ENCODE measurements around the gene RPRD1A.
"Not testable (repeated sequence)": the region's sequence is repeated elsewhere in the genome, so short reads cannot be mapped to it uniquely, and the experiment has no call there.

The RPRD1A gene

DNA sequence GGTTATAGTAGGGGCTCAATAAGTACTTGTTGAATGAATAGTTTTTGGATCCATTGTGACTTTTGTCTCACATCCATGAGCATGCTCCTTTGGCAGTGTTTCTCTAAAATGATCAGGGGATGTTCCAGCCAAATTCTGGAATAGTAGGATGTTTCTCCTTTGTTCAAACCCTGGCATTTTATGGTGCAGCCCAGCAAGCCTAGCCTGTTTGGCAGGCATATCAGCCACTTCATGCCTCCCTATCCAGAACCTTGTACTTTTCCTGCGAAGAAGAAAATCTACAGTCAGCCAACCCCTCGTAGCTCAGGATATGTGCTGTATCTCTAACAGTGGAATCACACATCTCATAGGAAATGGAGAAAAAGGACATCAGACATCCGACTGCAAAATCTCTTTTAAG, 27.1 kb upstream of the RPRD1A start:
- Mint-ChIP-seq H3K27me3 (peaks cover 4% of the 10 kb centered on the region), H3K27ac (no peak overlapping the region), H3K36me3 (ENCODE audit: low read depth) (no peaks in the 10 kb centered on the region), H3K9me3 (no peaks in the 10 kb centered on the region), H3K4me3 (no peak overlapping the region), H3K4me1 (ENCODE audit: low read depth) (no peaks in the 10 kb centered on the region)
- intact Hi-C loops (cut with micrococcal nuclease), result no loop called here

DNA sequence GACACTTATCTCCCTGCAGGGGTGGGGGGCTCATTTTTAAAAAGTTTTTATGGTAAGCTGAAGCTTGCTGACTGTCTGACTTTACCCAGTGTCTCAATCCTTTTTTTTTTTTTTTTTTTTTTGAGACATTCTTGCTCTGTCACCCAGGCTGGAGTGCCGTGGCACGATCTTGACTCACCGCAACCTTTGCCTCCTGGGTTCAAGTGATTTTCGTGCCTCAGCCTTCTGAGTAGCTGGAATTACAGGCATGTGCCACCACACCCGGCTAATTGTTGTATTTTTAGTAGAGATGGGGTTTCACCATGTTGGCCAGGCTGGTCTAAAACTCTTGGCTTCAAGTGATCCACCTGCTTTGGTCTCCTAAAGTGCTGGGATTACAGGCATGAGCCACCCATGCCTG, 24.8 kb upstream of the RPRD1A start:
- intact Hi-C loops (cut with micrococcal nuclease); H3K27me3 Mint-ChIP-seq; H3K27ac Mint-ChIP-seq; H3K4me3 Mint-ChIP-seq; H3K9me3 Mint-ChIP-seq; H3K4me1 Mint-ChIP-seq (ENCODE audit: low read depth); H3K36me3 Mint-ChIP-seq (ENCODE audit: low read depth): not testable (repeated sequence)

- peaks cover 2% of the 10 kb centered on the region for H3K27me3 Mint-ChIP-seq
- H3K4me1 Mint-ChIP-seq (ENCODE audit: low read depth), result peaks cover under 1% of the 10 kb centered on the region
- no peak overlapping the region for H3K27ac Mint-ChIP-seq
- intact Hi-C loops (cut with micrococcal nuclease), result no loop called here
- no peak overlapping the region for H3K4me3 Mint-ChIP-seq
- no peaks in the 10 kb centered on the region for H3K9me3 Mint-ChIP-seq
- H3K36me3 Mint-ChIP-seq (ENCODE audit: low read depth), result no peaks in the 10 kb centered on the region
These were observed 21.6 kb upstream of the RPRD1A start for GRCh38 chr18:36089001-36089400.

GRCh38 chr18:36088256-36088655, 20.9 kb upstream of the RPRD1A start:
- Mint-ChIP-seq H3K36me3 (ENCODE audit: low read depth) (no peaks in the 10 kb centered on the region), H3K9me3 (no peaks in the 10 kb centered on the region), H3K27me3 (no peaks in the 10 kb centered on the region), H3K4me1 (ENCODE audit: low read depth) (peaks cover 6% of the 10 kb centered on the region), H3K27ac (no peak overlapping the region), H3K4me3 (no peak overlapping the region)
- intact Hi-C loops (cut with micrococcal nuclease), result no loop called here

- intact Hi-C loops (cut with micrococcal nuclease), result no loop called here
- H3K36me3 Mint-ChIP-seq (ENCODE audit: low read depth), result no peaks in the 10 kb centered on the region
- no peak overlapping the region for H3K4me3 Mint-ChIP-seq
- H3K4me1 Mint-ChIP-seq (ENCODE audit: low read depth), result peaks cover 6% of the 10 kb centered on the region
- H3K9me3 Mint-ChIP-seq, result peaks cover 11% of the 10 kb centered on the region
- no peak overlapping the region for H3K27ac Mint-ChIP-seq
- no peaks in the 10 kb centered on the region for H3K27me3 Mint-ChIP-seq
These were observed 18.8 kb upstream of the RPRD1A start for GRCh38 chr18:36086186-36086585.

GRCh38 chr18:36085195-36085594, 17.8 kb upstream of the RPRD1A start:
- Mint-ChIP-seq H3K9me3 (peaks cover 21% of the 10 kb centered on the region), H3K36me3 (ENCODE audit: low read depth) (no peaks in the 10 kb centered on the region), H3K27me3 (no peaks in the 10 kb centered on the region), H3K4me3 (no peak overlapping the region), H3K4me1 (ENCODE audit: low read depth) (peaks cover 6% of the 10 kb centered on the region), H3K27ac (no peak overlapping the region)
- intact Hi-C loops (cut with micrococcal nuclease), result no loop called here

- H3K27me3 Mint-ChIP-seq, result no peaks in the 10 kb centered on the region
- intact Hi-C loops (cut with micrococcal nuclease), result no loop called here
- H3K4me1 Mint-ChIP-seq (ENCODE audit: low read depth), result peaks cover 6% of the 10 kb centered on the region
- H3K9me3 Mint-ChIP-seq, result peaks cover 32% of the 10 kb centered on the region
- H3K36me3 Mint-ChIP-seq (ENCODE audit: low read depth), result no peaks in the 10 kb centered on the region
- H3K4me3 Mint-ChIP-seq, result no peak overlapping the region
- H3K27ac Mint-ChIP-seq, result no peak overlapping the region
These were observed 16.4 kb upstream of the RPRD1A start for GRCh38 chr18:36083729-36084128.

DNA sequence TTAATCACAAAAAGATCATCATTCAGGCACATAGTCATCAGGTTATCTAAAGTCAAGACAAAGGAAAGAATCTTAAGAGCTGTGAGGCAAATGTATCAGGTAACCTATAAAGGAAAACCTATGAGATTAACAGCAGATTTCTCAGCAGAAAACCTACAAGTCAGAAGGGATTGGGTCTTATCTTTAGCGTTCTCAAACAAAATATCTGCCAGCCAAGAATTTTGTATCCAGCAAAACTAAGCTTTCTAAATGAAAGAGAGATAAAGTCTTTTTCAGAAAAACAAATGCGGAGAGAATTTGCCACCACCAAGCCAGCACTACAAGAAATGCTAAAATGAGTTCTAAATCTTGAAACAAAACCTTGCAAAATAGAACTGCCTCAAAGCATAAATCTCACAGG, 13.8 kb upstream of the RPRD1A start:
- not testable (repeated sequence) for H3K4me3 Mint-ChIP-seq

DNA sequence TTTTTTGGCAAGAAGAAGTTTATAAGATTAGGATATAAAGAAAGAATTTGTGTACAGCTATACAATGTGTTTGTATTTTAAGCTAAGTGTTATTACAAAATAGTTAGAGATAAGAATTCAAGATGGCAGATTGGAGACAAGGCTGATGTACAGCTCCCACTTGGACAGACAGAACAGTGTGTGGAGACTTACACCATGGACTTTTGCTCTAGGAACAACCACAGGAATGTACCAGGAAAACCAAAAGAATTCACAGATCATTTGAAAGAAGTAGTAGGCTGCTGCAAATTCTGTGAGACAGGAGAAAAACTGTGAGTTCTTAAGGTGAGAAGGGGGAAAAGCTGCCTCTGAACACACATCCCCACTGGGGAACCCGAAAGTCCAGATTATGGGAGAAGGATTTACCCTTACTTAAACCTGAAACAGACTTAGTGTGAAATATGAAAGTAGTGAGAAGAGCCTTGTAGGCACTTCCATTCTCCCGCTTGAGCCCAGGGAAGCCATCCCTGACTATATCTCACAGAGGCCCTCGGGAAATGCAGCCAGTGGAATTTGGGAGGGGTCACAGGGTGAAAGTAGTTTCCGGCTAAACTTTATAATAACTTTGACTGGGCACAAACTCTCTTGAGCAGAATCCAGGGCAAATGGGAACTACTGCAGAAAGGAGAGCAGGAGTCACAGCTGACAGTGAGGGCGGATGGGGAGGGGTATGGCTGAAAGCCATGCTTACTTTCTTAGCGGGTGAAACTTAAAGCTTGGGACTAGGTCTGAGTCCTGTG, 11.6 kb upstream of the RPRD1A start:
- H3K27ac Mint-ChIP-seq, result no peak overlapping the region
- H3K27me3 Mint-ChIP-seq, result peaks cover 3% of the 10 kb centered on the region
- no peak overlapping the region for H3K4me3 Mint-ChIP-seq
- intact Hi-C loops (cut with micrococcal nuclease), result no loop called here
- H3K9me3 Mint-ChIP-seq, result peaks cover 32% of the 10 kb centered on the region
- H3K36me3 Mint-ChIP-seq (ENCODE audit: low read depth), result no peaks in the 10 kb centered on the region
- peaks cover 11% of the 10 kb centered on the region for H3K4me1 Mint-ChIP-seq (ENCODE audit: low read depth)

More for the DNA sequence above, 13.8 kb upstream of the RPRD1A start:
- H3K27me3 Mint-ChIP-seq; H3K36me3 Mint-ChIP-seq (ENCODE audit: low read depth); intact Hi-C loops (cut with micrococcal nuclease); H3K27ac Mint-ChIP-seq; H3K4me1 Mint-ChIP-seq (ENCODE audit: low read depth): not testable (repeated sequence)
- peaks cover 32% of the 10 kb centered on the region for H3K9me3 Mint-ChIP-seq

DNA sequence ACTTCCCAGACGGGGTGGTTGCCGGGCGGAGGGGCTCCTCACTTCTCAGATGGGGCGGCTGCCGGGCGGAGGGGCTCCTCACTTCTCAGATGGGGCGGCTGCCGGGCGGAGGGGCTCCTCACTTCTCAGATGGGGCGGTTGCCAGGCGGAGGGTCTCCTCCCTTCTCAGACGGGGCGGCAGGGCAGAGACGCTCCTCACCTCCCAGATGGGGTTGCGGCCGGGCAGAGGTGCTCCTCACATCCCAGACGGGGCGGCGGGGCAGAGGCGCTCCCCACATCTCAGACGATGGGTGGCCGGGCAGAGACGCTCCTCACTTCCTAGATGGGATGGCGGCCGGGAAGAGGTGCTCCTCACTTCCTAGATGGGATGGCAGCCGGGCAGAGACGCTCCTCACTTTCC, 10.4 kb upstream of the RPRD1A start:
- peaks cover 32% of the 10 kb centered on the region for H3K9me3 Mint-ChIP-seq
- H3K4me3 Mint-ChIP-seq; H3K36me3 Mint-ChIP-seq (ENCODE audit: low read depth); intact Hi-C loops (cut with micrococcal nuclease); H3K4me1 Mint-ChIP-seq (ENCODE audit: low read depth); H3K27ac Mint-ChIP-seq; H3K27me3 Mint-ChIP-seq: not testable (repeated sequence)

DNA sequence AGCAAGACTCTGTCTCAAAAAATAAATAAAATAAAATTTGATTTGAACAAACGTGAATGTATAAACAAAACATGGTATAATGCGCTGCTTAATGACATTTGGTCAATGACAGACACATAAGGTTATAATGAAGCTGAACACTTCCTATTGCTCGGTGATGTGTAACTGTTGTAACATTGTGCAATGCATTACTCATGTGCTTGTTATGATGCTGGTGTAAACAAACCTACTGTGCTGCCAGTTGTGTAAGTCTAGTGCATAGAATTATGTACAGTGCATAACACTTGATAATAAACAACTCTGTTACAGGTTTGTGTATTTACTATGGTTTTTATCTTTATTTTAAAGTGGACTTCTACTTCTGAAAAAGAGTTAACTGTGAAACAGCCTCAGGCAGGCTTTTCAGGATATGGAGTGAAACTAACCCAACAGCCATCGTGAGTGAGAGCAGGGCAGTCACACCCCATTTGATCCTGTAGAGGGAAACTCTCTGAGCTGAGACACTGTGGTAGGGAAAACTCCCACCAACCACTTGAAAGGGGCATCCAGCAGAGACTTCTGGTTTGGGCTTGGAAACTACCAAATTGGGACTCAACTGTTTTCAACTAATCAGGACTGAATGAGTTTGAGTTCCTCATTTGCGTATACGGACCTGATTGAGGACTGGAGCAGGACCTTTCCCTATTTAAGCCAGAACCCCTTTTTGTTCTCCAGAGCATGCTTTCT, 8.7 kb upstream of the RPRD1A start:
- peaks cover 6% of the 10 kb centered on the region for H3K4me1 Mint-ChIP-seq (ENCODE audit: low read depth)

DNA sequence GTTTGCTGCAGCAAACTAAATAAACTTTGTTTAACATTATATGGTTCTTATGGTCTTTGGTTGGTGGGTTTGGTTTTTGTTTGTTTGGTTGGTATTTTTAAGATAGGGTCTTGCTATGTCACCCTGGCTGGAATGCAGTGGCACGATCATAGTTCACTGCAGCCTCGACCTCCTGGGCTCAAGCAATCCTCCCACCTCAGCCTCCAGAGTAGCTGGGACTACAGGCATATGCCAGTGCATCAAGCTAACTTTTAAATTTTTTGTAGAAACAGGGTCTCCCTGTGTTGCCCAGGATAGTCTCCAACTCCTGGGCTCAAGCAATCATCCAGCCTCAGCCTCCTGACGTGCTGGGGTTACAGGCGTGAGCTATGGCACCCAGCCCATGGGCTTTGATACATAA, 7.1 kb upstream of the RPRD1A start:
- Mint-ChIP-seq H3K27ac (no peak overlapping the region), H3K27me3 (peaks cover 7% of the 10 kb centered on the region), H3K36me3 (ENCODE audit: low read depth) (no peaks in the 10 kb centered on the region), H3K4me3 (no peak overlapping the region), H3K4me1 (ENCODE audit: low read depth) (peaks cover 6% of the 10 kb centered on the region), H3K9me3 (peaks cover 4% of the 10 kb centered on the region)
- intact Hi-C loops (cut with micrococcal nuclease), result no loop called here

More for the DNA sequence above, 8.7 kb upstream of the RPRD1A start:
- Mint-ChIP-seq H3K27ac (no peak overlapping the region), H3K36me3 (ENCODE audit: low read depth) (no peaks in the 10 kb centered on the region), H3K27me3 (peaks cover 4% of the 10 kb centered on the region), H3K4me3 (no peak overlapping the region), H3K9me3 (peaks cover 20% of the 10 kb centered on the region)
- intact Hi-C loops (cut with micrococcal nuclease), result no loop called here

DNA sequence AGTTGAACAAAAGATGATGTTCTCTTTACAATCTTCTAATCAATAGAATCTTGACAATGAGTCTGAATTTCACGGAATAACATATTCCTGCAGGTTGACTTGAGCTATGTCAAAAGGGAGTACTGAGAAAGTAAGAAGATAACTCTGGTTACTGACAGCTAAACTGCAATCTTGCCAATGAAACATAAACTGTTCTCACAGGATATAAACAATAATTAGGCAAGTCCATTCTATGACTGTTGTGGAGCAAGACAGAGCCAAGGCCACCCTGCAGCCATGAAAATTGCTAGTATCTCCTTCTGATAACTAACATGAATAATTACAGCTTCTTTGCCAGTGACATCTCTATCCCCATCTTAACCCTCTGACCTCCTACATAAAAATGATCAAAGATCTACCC, 6.3 kb upstream of the RPRD1A start:
- Mint-ChIP-seq H3K27ac (no peak overlapping the region), H3K4me3 (no peak overlapping the region), H3K36me3 (ENCODE audit: low read depth) (no peaks in the 10 kb centered on the region), H3K9me3 (no peaks in the 10 kb centered on the region), H3K4me1 (ENCODE audit: low read depth) (peaks cover 6% of the 10 kb centered on the region), H3K27me3 (peaks cover 7% of the 10 kb centered on the region)
- intact Hi-C loops (cut with micrococcal nuclease), result no loop called here

DNA sequence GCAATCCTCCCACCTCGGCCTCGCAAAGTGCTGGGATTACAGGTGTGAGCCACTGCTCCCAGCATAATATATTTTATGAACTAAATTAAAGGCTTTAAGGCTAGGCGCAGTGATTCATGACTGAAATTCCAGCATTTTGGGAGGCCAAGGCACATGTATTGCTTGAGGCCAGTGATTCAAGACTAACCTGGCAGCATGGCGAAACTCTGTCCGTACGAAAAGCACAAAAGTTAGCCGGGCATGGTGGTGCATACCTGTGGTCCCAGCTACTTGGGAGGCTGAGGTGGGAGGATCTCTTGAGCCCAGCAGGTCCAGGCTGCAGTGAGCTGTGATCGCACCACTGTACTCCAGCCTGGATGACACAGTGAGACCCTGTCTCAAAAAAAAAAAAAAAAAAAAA, 5.0 kb upstream of the RPRD1A start:
- H3K27ac Mint-ChIP-seq; H3K9me3 Mint-ChIP-seq; H3K27me3 Mint-ChIP-seq; H3K4me3 Mint-ChIP-seq; H3K4me1 Mint-ChIP-seq (ENCODE audit: low read depth); intact Hi-C loops (cut with micrococcal nuclease); H3K36me3 Mint-ChIP-seq (ENCODE audit: low read depth): not testable (repeated sequence)
